NCI-H2171 treated with DMSO at 0.1 percent for 48 hours (cell line): ENCODE data around the gene KISS1R.

ENCODE experiments used
- DNase-seq: peaks from one replicate; lab custom pipeline; 2025; lab: John Stamatoyannopoulos, UW

The KISS1R gene

GRCh38 chr19:938233-938923, 21.2 kb downstream of the KISS1R start:
- no peak for DNase-seq

- DNase-seq, result no peak
Observed at GRCh38 chr19:939439-939838, 22.3 kb downstream of the KISS1R start.

DNA sequence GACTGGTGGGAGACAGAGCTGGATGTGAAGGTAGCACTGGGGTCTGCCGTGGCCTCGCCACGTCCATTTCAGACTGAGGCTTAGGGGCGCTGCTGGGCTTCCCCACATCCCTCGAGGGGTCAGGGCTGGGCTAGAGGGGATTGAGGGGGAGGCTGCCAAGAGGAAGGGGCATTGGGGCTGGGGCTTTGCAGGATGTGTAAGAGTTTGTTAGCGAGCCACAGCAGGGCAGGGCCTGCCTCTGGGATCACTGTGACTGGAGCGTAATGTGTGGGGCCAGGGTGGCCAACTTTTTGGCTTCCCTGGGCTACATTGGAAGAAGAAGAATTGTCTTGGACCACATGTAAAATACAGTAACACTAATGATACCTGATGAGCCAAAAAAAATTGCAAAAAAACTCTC, 22.8 kb downstream of the KISS1R start:
- DNase-seq, result no peak

DNA sequence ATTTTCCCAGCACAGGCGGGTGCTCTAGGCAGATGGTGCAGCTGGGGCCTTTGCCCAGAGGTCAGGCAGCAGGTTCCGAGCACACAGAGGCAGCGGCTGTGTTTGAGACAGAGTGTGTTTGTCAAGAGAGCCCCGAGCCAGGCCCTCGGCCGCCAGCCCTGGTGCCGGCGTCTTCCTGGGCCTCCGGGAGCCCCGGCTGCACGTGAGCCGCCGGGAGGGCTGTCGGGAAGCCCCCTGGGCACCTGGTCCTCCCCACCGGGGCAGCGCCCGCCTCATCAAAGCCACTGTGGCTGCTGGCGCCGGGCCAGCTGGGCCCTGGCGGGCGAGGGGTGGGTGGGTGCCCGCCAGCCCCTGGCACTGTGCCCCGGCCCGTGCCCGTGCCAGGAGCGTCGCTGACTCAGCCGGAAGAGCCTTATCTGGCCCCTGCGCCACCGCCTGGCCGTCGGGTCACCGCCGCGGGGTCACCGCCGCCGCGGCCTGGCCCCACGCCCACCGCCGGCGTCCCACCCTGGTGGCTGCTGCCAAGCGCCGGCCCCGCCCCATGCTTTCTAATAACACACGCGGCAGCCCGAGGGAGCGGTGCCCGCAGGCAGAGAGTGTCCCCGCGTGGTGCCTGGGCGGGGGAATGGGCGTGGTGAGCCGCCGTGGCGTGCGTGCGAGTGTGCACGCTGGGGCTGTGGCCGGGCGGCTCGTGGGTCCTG, 23.6 kb downstream of the KISS1R start:
- peak; percentile 69 for DNase-seq

DNA sequence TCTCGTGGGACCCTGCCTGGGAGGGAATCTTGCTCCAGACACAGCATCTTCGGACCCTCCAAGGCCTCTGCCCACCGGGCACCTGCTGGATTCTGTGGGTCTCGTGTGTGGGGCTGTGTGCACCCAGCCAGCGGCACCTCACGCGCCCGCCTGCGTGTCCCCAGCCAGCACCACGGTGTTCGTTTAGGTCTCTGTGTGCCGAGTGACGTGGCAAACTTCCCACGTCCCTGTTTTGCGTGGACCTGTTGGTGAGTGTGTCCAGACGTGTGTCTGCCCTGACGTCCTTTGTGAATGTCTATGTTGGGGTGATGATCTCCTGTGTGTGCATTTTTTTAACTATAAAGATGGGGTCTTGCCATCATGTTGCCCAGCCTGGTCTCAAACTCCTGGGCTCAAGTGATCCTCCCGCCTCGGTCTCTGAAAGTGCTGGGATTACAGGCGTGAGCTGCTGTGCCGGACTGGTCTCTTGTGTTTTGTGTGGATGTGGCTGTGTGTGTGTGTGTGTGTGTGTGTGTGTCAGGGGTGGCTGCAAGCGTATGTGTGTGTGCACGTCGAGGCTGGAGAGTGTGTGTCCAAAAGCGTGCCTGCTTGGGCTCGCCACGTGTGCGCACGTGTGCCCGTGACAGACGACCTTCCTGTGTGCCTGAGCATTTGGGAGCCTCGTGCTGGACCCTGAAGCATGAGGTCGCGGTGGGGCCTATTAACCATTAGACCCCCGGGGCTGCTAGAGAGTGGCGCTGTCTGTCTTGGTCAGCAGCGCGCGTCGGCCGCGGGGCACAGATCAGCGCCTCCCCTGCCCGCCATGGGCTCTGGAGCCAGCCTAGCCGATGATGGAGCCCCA, 24.4 kb downstream of the KISS1R start:
- no peak for DNase-seq

DNA sequence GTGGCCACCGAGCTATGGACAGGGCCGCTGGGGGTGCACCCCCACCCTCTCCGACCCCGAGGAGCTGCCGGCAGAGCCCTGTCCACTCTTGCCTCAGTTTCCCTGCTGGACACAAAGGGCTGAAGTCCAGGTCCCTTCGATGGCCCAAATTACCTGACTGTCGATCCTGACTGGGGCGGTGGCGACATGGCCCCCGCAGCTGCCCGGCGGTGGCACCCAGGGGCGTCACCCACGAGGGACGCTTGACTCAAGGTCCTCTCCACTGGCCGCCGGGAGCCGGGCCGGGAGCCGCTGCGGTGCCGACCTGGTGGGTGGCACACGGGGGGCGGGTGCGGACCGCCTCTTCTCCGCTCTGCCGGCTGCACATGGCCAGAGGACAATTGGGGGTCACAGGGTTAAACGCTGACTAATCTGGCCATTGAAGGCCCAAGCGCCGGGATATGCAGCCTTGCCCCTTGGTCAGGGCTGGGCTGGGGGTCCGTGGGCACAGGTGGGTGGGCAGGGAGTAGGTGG, 25.1 kb downstream of the KISS1R start:
- no peak for DNase-seq

GRCh38 chr19:943551-944170, 26.5 kb downstream of the KISS1R start:
- no peak for DNase-seq

DNA sequence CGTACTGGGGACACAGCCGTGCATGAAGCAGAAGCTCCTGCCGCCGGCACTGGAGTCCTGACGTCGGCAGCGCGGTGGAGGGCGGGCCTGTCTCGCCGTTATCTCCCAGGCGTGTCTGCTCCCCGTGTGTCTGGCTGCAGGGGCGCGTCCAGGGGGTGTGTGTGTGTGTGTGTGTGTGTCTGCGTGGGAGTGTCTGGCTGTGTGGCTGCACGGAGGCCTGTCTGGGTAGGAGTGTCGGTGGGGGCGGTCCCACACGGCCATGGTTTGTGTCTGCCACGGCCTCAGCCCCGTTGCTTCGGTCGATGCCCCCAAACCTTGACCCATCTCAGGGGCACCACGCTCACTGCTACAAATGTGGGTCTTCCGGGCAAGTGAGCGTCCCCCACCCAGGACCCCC, 27.0 kb downstream of the KISS1R start:
- no peak for DNase-seq

GRCh38 chr19:944663-945241, 27.6 kb downstream of the KISS1R start:
- no peak for DNase-seq

DNA sequence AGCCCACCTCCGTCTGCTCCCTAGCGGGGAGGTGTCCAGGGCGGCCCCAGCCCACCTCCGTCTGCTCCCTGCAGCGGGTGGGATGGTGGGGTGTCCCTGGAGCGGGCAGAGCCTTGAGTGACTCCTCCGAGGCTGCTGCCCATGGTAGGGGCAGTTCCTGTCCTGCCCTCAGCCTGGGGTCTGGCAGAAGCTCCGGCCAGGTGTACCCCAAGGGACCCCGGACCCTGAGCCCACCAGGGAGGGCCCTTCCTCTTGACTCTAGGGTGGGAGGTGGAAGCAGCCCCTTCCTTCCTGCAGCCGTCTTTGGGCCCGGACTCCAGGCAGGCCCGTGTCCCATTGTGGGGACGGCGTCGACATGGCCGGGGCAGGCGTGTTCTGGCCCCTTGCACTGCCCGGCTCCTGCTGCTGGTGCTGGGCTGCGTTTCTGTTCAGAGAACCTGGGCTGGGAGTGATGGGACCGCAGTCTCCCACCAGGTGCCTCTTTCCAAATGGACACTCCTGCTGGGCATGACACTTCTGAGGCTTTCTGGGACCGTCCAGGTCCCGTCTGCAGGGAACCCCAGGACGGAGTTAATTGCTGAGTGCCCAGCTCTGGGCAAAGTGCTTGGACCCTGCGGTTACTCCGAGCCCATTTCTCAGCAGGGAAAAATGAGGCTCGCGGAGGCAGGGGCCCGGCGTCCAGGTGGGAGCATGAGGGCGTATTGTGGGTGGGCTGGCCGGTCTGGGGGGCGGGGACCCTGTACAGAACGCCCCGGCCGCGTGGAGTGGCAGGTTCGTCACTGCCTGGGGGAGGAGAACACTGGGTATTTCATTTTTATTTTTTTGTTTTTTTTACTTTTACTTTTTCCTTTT, 28.5 kb downstream of the KISS1R start:
- no peak for DNase-seq

DNA sequence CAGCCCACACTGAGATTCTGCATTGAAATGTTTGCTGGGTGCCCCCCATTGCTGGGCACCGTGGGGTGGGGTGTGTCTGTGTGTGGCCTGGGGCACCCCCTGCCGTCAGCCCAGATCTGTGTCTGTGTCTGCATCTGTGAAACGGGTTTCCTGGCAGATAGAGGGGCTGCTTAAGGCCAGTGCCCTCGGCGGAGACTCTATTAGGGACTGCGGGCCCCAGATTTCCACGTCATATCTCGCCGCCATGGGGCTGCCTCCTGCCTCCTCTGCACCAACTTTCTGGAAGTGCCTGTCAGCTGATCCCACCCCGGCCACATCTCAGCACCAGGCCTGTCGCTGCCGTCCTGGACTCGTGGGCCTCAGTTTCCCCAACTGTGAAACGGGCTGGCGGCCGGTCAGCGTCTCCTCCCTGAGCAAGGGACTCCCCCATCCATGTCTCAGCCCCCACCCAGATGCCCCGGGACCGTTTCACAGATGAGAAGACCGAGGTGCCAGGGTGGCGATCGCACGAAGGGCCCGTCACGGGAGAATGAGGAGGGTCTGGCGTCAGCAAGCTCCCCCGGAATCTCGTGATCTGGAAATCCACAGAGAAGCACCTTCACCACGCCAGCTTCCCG, 30.1 kb downstream of the KISS1R start:
- no peak for DNase-seq

DNA sequence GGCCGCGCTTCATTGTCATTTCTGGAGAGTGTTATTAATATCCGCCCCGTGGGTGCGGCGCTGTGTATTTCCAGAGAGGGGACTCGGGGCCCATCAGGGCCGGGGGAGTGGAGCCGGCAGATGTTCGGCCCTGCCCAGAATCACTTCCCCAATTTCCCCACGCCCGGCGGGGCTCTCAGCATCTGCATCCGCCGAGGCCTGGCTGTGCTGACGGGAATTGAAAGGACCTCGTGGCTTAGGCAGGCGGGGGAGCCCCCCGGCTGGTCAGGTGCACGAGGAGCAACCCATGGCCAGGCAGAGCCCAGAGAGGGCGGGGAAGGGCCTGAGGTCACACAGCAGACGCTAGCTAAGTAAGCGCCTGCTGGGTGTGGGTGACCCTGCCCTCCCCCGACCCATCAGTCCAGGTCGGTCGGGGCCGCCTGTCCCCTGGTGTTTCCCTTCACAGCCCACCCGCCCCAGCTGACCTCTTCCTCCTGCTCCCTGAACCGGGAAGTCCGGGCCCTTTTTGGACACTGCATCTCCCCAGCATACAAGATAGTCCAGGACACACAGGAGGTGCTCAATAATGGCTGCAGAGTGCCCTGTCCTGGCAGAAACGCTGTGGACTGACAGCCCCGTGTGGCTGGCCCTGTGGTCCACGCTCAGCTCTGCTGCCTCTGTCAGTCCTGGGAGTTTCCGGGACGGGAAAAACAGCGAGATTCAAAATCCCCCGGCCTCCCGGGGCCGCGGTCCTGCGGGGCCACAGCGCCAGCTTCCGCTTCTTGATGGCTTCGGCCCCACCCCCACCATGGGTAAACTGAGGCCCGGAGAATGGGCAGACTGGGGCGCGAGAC, 30.8 kb downstream of the KISS1R start:
- DNase-seq, result no peak

DNA sequence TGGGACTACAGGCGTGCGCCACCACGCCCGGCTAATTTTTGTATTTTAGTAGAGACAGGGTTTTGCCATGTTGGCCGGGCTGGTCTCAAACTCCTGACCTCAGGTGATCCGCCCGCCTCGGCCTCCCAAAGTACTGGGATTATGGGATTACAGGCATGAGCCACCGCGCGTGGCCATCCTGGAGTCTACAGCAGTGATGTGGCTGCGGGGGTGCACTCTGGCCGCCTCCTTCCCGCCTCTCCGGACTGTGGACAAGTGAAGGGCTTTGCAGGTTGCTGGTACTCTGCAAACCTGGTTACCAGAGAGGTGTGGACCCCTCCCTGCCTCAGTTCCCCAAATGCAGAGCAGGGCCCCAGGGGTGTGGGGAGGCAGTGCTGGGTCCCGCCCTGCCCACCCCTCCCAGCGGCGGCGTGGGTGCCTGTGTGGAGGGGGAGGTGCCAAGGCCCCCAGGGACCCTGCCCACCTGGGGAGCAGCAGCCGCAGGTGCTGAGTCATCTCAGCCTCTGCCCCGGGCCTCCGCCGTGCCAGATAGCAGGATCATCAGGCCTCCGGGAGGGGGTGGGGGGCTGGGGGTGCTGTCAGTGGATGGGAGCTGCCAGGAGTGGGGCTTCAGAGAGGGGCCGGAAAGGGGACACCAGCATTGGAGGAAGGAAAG, 31.8 kb downstream of the KISS1R start:
- DNase-seq, result no peak

- no peak for DNase-seq
Observed at GRCh38 chr19:950352-951066, 33.4 kb downstream of the KISS1R start.

DNA sequence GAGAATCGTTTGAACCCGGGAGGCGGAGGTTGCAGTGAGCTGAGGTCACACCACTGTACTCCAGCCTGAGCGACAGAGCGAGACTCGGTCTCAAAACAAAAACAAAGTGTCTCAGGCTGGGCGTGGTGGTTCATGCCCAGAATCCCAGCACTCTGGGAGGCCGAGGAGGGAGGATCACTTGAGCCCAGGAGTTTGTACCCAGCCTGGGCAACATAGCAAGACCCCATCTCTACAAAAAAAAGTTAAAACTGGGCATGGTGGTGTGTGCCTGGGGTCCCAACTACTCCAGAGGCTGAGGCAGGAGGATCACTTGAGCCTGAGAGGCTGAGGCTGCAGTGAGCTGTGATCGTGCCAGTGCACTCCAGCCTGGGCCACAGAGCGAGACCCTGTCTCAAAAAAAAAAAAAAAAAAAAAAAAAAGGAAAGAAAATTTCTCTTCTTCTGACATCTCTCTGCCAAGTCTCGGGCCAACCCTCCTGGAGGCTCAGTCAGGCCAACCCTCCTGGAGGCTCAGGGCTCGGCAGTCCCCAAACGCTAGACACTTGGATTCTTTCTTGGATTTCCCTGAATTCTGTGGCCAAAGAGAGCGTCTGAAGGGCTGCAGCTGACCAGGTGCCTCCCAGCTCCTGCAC, 35.0 kb downstream of the KISS1R start:
- DNase-seq, result no peak

DNA sequence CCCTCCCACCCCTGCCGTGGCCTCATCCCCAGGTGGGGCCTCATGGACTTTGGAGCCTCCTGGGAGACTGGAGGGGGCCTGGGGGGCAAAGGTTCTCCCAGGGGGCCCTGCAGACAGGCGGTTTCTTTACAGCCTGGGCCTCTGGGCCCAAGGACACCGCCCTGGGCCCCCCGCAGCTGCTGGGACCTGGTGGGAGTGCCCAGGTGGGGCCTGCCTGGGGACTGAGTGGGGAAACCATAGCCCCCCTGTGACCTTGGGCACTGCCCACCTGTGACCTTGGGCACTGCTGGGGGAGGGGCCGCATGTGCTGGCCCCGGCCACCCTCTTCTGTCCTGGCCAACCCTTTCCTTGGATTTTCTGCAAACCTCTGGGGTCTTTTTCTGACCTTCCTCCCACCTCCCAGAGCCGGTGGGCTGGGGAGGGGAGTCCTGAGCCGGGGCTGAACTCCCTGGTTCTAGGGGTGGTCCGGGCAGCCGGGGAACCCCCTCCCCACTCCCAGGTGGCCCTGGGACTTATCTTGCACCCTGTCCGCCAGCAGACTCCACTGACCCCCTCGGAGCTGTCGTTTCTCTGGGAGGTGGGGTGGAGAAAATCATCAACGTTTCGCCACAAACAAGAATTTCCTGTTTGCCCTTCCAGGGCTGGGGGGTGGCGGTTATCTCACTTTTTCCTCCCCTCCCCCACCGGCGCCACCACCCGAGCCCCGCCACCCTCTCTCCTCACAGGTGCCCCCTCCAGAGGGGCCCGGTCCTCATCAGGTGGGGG, 35.7 kb downstream of the KISS1R start:
- DNase-seq, result no peak
